CD14-positive monocyte (primary cell): ENCODE measurements around the gene LRP1-AS. TPM values are rescaled to one million over a fixed set of nuclear protein-coding genes. Genes with fewer than 3 reads are reported as not detected.

Experiments
- DNase-seq, 3 donors: peaks; one replicate each; pipeline ENCODE4 v3.0.0-alpha.2; 2011 to 2022
- H2AFZ ChIP-seq: 2 replicates; pipeline ENCODE4 v1.6.0; 2012; ENCODE audit warnings: mild to moderate bottlenecking, low read depth, low read length, inconsistent platforms; ENCODE audit not compliant: insufficient read depth, poor library complexity, severe bottlenecking
- H3K27ac ChIP-seq, 2 donors: 1 replicate in 1 of 2; 2 replicates in 1 of 2; pipeline ENCODE4 v1.5.1; 2012 to 2013; ENCODE audit warnings: low read length in 2 of 2, control low read depth in 1 of 2, inconsistent platforms in 1 of 2, low read depth in 1 of 2, mild to moderate bottlenecking in 1 of 2
- H3K27me3 ChIP-seq, 2 donors: one replicate each; pipeline versions ENCODE4 v1.6.0 to v1.6.1; 2011 to 2013; ENCODE audit warnings: low read length in 2 of 2; ENCODE audit not compliant: control insufficient read depth in 2 of 2, insufficient read depth in 2 of 2
- H3K36me3 ChIP-seq, 2 donors: replicated peaks in 1 of 2; 1 replicate in 1 of 2; 2 replicates in 1 of 2; pipeline versions ENCODE4 v1.5.1 to v1.6.1; 2012 to 2013; ENCODE audit warnings: low read length in 2 of 2, control low read depth in 1 of 2, inconsistent platforms in 1 of 2, mild to moderate bottlenecking in 1 of 2; ENCODE audit not compliant: insufficient read depth in 2 of 2, control insufficient read depth in 1 of 2
- H3K4me1 ChIP-seq, 2 donors: 1 replicate in 1 of 2; 2 replicates in 1 of 2; pipeline versions ENCODE4 v1.5.1 to v1.6.1; 2012 to 2013; ENCODE audit warnings: low read length in 2 of 2, control low read depth in 1 of 2, inconsistent platforms in 1 of 2, mild to moderate bottlenecking in 1 of 2, moderate library complexity in 1 of 2; ENCODE audit not compliant: insufficient read depth in 2 of 2, control insufficient read depth in 1 of 2
- H3K4me2 ChIP-seq: replicated peaks from 2 replicates; pipeline ENCODE3; 2012; ENCODE audit warnings: low read length, moderate library complexity, mild to moderate bottlenecking; ENCODE audit not compliant: poor library complexity, severe bottlenecking; ENCODE audit errors: extremely low read depth
- H3K4me3 ChIP-seq, 3 experiments: fragments of 200-600 bp in 1 of 3; sonication (generic) in 1 of 3; replicated peaks in 1 of 3; 1 replicate in 2 of 3; 2 replicates in 1 of 3; pipeline ENCODE4 v1.5.1; 2011 to 2013; ENCODE audit warnings: low read length in 3 of 3, mild to moderate bottlenecking in 3 of 3, control low read depth in 2 of 3, low read depth in 2 of 3, inconsistent platforms in 1 of 3, moderate library complexity in 1 of 3
- H3K79me2 ChIP-seq: 2 replicates; pipeline ENCODE4 v1.6.0; 2012; ENCODE audit warnings: mild to moderate bottlenecking, control low read depth, inconsistent platforms, low read length, moderate library complexity; ENCODE audit not compliant: insufficient read depth
- H3K9ac ChIP-seq: 2 replicates; pipeline ENCODE4 v1.6.0; 2017; ENCODE audit warnings: low read length, mild to moderate bottlenecking; ENCODE audit not compliant: insufficient read depth, poor library complexity, severe bottlenecking
- H3K9me3 ChIP-seq, 2 donors: replicated peaks in 1 of 2; 1 replicate in 1 of 2; 2 replicates in 1 of 2; pipeline versions ENCODE4 v1.5.1 to v1.6.1; 2012 to 2013; ENCODE audit warnings: low read length in 2 of 2, control low read depth in 1 of 2; ENCODE audit not compliant: control insufficient read depth in 1 of 2, insufficient read depth in 1 of 2
- H4K20me1 ChIP-seq: 2 replicates; pipeline ENCODE4 v1.6.0; 2012; ENCODE audit warnings: mild to moderate bottlenecking, low read length, control low read depth, moderate library complexity; ENCODE audit not compliant: insufficient read depth
- H3K27ac Mint-ChIP-seq, 7 donors: one replicate each; pipeline ENCODE4 v1.8.0; 2020; ENCODE audit warnings: mild to moderate bottlenecking in 7 of 7, mixed read lengths in 7 of 7, moderate library complexity in 6 of 7, inconsistent platforms in 2 of 7
- H3K27me3 Mint-ChIP-seq, 3 donors: one replicate each; pipeline ENCODE4 v1.8.0; 2021 to 2022; ENCODE audit warnings: low read depth in 3 of 3, mild to moderate bottlenecking in 3 of 3, mixed read lengths in 3 of 3, moderate library complexity in 3 of 3, inconsistent platforms in 1 of 3
- H3K36me3 Mint-ChIP-seq, 2 donors: one replicate each; pipeline ENCODE4 v1.8.0; 2020; ENCODE audit warnings: mixed read lengths in 2 of 2, inconsistent platforms in 1 of 2, mild to moderate bottlenecking in 1 of 2
- H3K4me1 Mint-ChIP-seq: one replicate; pipeline ENCODE4 v1.8.0; 2020; ENCODE audit warnings: mild to moderate bottlenecking, mixed read lengths
- H3K4me3 Mint-ChIP-seq, 2 donors: one replicate each; pipeline ENCODE4 v1.8.0; 2020; ENCODE audit warnings: mild to moderate bottlenecking in 2 of 2, mixed read lengths in 2 of 2, moderate library complexity in 1 of 2
- H3K9me3 Mint-ChIP-seq, 7 donors: one replicate each; pipeline ENCODE4 v1.8.0; 2020 to 2022; ENCODE audit warnings: mixed read lengths in 7 of 7, mild to moderate bottlenecking in 6 of 7, moderate library complexity in 6 of 7, inconsistent platforms in 2 of 7
- WGBS: methylation state at CpG from one replicate; pipeline ENCODE4 v1.1.5; 2013; ENCODE audit warnings: missing lambda C conversion rate; ENCODE audit not compliant: insufficient coverage; 5-methylcytosine and 5-hydroxymethylcytosine counted together
- intact Hi-C, 2 donors: fragments of 100-400 bp; cut with micrococcal nuclease; formaldehyde crosslinking; loops; one replicate each; pipeline versions ENCODE4 v1.15.0 to v1.15.1; 2023
- polyA plus RNA-seq, 3 donors: library from polyadenylated mRNA; depleted of rRNA in 1 of 3; unstranded in 2 of 3; stranded (reverse) in 1 of 3; fragments of 300-500 nt in 2 of 3; fragments of >200 nt in 1 of 3; fragmentation: Illumina TruSeq in 2 of 3; gene quantifications; 1 replicate in 2 of 3; 2 replicates in 1 of 3; pipeline ENCODE4 v1.2.3, GENCODE V29; 2012 to 2021
- TF ChIP-seq, protein P1 (sequence below): fragments of 200-600 bp; IDR thresholded peaks from one replicate; pipeline ENCODE4 v1.8.0; 2022; ENCODE audit warnings: antibody characterized with exemption, mild to moderate bottlenecking

Gene LRP1-AS
- polyA plus RNA-seq, 3 donors: 0.35 to 1.5 TPM; not detected in 1

GRCh38 chr12:57101892-57102695 is 45.3 kb downstream of the LRP1-AS start:
- peak; percentile 18 to 73 (median 33) for DNase-seq
- Mint-ChIP-seq H3K9me3 (peaks cover 0 to 2% (median 0%) of the 10 kb centered on the region in 7 donors), H3K27me3 (no peaks in the 10 kb centered on the region), H3K4me1 (peaks cover 41% of the 10 kb centered on the region), H3K4me3 (no peak overlapping the region), H3K36me3 (peaks cover 84 to 99% of the 10 kb centered on the region in 2 donors), H3K27ac (peak overlapping the region; percentile 57 to 90 (median 84))
- H4K20me1 ChIP-seq: peaks cover 100% of the 10 kb centered on the region
- peak overlapping the region; percentile 26 to 62 for H3K27ac ChIP-seq
- no peaks in the 10 kb centered on the region for H3K27me3 ChIP-seq
- no peak overlapping the region for H3K9ac ChIP-seq
- TF ChIP-seq, protein P1, sequence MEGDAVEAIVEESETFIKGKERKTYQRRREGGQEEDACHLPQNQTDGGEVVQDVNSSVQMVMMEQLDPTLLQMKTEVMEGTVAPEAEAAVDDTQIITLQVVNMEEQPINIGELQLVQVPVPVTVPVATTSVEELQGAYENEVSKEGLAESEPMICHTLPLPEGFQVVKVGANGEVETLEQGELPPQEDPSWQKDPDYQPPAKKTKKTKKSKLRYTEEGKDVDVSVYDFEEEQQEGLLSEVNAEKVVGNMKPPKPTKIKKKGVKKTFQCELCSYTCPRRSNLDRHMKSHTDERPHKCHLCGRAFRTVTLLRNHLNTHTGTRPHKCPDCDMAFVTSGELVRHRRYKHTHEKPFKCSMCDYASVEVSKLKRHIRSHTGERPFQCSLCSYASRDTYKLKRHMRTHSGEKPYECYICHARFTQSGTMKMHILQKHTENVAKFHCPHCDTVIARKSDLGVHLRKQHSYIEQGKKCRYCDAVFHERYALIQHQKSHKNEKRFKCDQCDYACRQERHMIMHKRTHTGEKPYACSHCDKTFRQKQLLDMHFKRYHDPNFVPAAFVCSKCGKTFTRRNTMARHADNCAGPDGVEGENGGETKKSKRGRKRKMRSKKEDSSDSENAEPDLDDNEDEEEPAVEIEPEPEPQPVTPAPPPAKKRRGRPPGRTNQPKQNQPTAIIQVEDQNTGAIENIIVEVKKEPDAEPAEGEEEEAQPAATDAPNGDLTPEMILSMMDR: no peak
- H2AFZ ChIP-seq: no peak overlapping the region
- no peak overlapping the region for H3K4me2 ChIP-seq
- H3K9me3 ChIP-seq: no peaks in the 10 kb centered on the region
- peaks cover 26% of the 10 kb centered on the region for H3K79me2 ChIP-seq
- H3K36me3 ChIP-seq: peaks cover 77 to 97% of the 10 kb centered on the region in 2 donors
- peaks cover 7 to 38% of the 10 kb centered on the region in 2 donors for H3K4me1 ChIP-seq
- intact Hi-C loops: no loop called here
- H3K4me3 ChIP-seq: no peak overlapping the region
- 73% methylated on average over 3 of the region's 15 CpGs for WGBS

- Histone ChIP-seq H3K36me3 (peaks cover 74 to 97% of the 10 kb centered on the region in 2 donors), H2AFZ (no peak overlapping the region), H3K27ac (peak overlapping the region in 1 of 2 donors; percentile 61), H3K4me3 (no peak overlapping the region), H3K9me3 (no peaks in the 10 kb centered on the region), H3K4me1 (peaks cover 7 to 32% of the 10 kb centered on the region in 2 donors), H4K20me1 (peaks cover 100% of the 10 kb centered on the region), H3K4me2 (no peak overlapping the region), H3K9ac (no peak overlapping the region), H3K79me2 (peaks cover 7% of the 10 kb centered on the region), H3K27me3 (no peaks in the 10 kb centered on the region)
- H3K27ac Mint-ChIP-seq: peak overlapping the region in 4 of 7 donors; percentile 25 to 88 (median 67)
- intact Hi-C loops: no loop called here
- no peak overlapping the region for H3K4me3 Mint-ChIP-seq
- no peak for DNase-seq
- H3K9me3 Mint-ChIP-seq: peaks cover 0 to 2% (median 0%) of the 10 kb centered on the region in 7 donors
- H3K36me3 Mint-ChIP-seq: peaks cover 85 to 96% of the 10 kb centered on the region in 2 donors
- peaks cover 0 to 2% (median 0%) of the 10 kb centered on the region in 3 donors for H3K27me3 Mint-ChIP-seq
- peaks cover 36% of the 10 kb centered on the region for H3K4me1 Mint-ChIP-seq
- WGBS: 95% methylated on average over 10 of the region's 12 CpGs
- TF ChIP-seq, protein P1: no peak
These were observed 47.7 kb downstream of the LRP1-AS start for GRCh38 chr12:57099766-57100165.
